BJ (cell line): Measurements from ENCODE around the gene KLHL30. TPM values are rescaled to one million over a fixed set of nuclear protein-coding genes. Genes with fewer than 3 reads are reported as not detected.

ENCODE experiments used
- CTCF ChIA-PET: fragments of 350-600 bp; formaldehyde crosslinking; extraction: SDS; loops from one replicate; lab custom pipeline; 2021; ENCODE audit warnings: antibody characterized with exemption, inconsistent platforms; lab: Yijun Ruan, JAX
- POLR2A ChIA-PET: fragments of 300-600 bp; sonication (Branson Sonifier 250); formaldehyde crosslinking; extraction: SDS; loops from one replicate; lab custom pipeline; 2021; ENCODE audit warnings: antibody characterized with exemption; lab: Charles Lee
- DNase-seq: peaks from one replicate; pipeline ENCODE4 v3.0.0-alpha.2; 2011; ENCODE audit warnings: low read depth
- H3K27me3 ChIP-seq: 2 replicates; pipeline ENCODE4 v1.6.0; 2011; ENCODE audit warnings: low read length; ENCODE audit not compliant: control insufficient read depth, insufficient read depth
- H3K36me3 ChIP-seq: 2 replicates; pipeline ENCODE4 v1.5.1; 2011; ENCODE audit warnings: low read length; ENCODE audit not compliant: control insufficient read depth, insufficient read depth
- H3K4me3 ChIP-seq: 2 replicates; pipeline ENCODE4 v1.5.1; 2011; ENCODE audit warnings: low read depth, mild to moderate bottlenecking, control low read depth, low read length
- polyA plus RNA-seq: library from polyadenylated mRNA; depleted of rRNA; stranded (reverse); fragments of >200 nt; gene quantifications from 2 replicates; pipeline ENCODE4 v1.2.3, GENCODE V29; 2011
- TF ChIP-seq, protein P1 (sequence below): IDR thresholded peaks from 2 replicates; pipeline ENCODE4 v1.5.1; 2011; ENCODE audit warnings: low read depth, mild to moderate bottlenecking, control low read depth, inconsistent platforms, low read length, moderate library complexity; ENCODE audit not compliant: insufficient read depth

Gene KLHL30
- polyA plus RNA-seq, 1 experiment = 0.58 TPM

DNA sequence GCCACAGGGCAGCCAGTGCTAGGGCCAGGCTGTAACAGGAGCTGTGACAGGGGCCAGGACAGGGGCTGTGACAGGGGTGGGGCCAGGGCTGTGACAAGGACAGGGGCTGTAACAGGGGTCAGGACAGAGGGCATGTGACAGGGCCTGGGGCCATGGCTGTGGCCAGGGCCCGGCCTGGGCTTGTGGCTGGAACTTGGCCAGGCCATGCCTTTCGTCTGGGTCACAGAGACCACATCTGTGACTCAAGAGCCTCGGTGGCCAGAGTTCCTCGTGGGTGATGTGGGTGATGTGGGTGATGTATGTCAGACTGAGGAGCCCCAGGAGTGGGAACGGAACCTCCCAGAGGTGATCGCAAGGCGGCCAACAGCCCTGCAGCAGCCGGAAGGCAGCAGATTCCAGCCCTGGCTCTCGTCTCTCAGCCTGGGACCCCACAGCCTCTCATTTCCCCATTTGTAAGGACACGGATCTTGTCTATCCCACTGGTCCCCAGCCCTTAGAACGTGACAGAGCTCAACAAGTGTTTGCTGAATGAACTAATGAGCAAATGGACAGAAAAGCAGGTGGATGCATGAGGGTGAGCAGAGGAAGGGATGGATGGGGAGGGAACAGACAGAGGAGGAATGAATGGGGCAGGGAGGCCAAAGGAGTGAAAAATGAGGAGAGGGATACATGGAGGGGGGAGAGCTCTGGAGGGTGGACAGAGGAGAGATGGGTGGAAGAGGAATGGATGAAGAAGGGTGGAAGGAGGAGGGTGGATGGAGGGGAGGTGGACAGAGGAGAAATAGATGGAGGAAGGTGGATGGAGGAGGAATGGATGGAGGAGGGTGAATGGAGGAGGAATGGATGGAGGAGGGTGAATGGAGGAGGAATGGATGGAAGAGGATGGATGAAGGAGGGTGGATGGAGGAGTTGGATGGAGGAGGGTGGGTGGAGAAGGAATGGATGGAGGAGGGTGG lies 21.0 kb upstream of the KLHL30 start:
- POLR2A ChIA-PET = no interaction called here
- no peaks in the 10 kb centered on the region for H3K36me3 ChIP-seq

DNA sequence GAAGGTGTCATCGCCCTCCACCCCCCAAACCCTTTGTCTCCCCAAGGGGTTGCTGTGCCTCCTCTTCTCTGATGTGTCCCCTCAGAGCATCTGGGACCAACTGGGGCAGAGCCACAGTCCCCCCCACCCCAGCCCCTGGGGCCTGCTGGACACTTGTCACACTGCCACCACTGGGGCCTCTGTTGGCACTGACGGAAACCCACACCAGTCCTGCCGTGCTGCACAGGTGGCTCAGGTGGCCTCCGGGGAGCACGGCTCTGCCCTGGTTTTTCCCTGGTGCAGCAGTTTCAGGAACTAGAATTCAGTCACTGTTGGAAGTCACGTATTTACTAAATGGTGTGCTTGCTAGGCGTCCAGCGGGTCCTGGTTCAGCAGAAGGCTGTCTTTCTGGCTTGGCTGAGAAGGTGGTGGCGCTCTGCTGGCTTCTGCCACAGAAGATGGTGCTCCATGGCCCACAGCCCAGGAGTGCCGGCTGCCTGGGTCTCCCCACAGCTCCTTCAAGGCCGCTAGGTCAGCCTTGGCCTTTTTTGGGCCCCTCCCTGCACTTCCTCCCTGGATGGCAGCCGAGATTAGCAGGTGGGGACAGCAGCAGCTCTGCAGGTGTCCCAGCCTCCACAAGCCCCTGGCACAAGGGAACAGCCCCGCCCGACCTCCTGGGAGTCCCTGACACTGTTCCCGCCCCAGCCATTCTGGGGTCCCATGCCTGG lies 18.6 kb upstream of the KLHL30 start:
- Histone ChIP-seq H3K27me3 (peaks cover 4% of the 10 kb centered on the region), H3K4me3 (no peak overlapping the region), H3K36me3 (no peaks in the 10 kb centered on the region)
- ChIA-PET POLR2A (no interaction called here), CTCF (interaction anchor here (1.0 to 1.3 kb wide), 2 partner anchors 11 to 143 kb away, joined by 5 to 7 read pairs; no protein-coding TSS in a partner anchor)
- no peak for DNase-seq
- TF ChIP-seq, protein P1, sequence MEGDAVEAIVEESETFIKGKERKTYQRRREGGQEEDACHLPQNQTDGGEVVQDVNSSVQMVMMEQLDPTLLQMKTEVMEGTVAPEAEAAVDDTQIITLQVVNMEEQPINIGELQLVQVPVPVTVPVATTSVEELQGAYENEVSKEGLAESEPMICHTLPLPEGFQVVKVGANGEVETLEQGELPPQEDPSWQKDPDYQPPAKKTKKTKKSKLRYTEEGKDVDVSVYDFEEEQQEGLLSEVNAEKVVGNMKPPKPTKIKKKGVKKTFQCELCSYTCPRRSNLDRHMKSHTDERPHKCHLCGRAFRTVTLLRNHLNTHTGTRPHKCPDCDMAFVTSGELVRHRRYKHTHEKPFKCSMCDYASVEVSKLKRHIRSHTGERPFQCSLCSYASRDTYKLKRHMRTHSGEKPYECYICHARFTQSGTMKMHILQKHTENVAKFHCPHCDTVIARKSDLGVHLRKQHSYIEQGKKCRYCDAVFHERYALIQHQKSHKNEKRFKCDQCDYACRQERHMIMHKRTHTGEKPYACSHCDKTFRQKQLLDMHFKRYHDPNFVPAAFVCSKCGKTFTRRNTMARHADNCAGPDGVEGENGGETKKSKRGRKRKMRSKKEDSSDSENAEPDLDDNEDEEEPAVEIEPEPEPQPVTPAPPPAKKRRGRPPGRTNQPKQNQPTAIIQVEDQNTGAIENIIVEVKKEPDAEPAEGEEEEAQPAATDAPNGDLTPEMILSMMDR = no peak

More for the DNA sequence above, 21.0 kb upstream of the KLHL30 start:
- Histone ChIP-seq H3K4me3 (no peak overlapping the region), H3K27me3 (peaks cover 4% of the 10 kb centered on the region)
- TF ChIP-seq, protein P1 = no peak
- DNase-seq = no peak
- CTCF ChIA-PET = no interaction called here

DNA sequence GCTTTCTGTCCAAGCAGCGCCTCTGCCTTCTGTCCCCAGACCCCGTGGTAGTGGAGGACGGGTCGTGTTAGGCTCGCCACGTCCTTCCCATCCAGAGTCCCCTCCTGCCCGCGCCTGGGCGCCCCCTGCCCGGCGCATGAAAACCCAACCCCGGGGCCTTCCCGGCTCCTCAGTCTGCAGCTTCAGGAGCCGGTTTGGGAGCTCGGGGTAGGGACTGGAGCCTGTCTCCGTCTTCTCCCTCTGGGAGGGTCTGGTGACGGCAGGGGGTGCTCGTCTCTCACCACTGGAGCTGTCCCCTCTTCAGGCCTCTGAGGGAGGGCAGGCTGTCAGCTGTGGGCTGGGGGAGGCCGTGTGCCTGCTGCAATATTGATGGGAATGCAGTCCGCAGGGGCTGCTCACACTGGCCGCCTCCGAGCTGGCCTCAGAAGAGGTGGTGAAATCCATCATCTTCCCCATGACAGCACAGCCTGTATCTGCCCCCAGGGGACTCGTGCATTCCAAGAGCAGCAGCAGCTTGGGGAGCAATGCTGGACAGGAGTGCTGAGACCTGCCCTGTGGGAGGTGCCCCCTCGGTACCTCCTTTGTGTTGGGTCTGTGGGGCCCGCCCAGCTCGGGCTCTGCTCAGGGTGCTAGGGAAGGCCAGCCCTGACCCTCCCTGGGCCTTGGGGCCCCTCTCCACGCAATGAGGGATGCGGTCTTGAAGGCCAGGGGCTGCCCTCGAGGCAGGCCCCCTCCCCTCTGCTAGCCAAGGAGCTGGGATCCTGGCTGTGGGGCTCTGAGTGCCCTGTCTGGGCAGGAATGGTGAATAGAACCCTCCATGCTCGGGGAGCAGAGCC lies 17.8 kb upstream of the KLHL30 start:
- Histone ChIP-seq H3K4me3 (no peak overlapping the region), H3K36me3 (no peaks in the 10 kb centered on the region), H3K27me3 (peaks cover 4% of the 10 kb centered on the region)
- ChIA-PET POLR2A (no interaction called here), CTCF (interaction anchor here (0.6 to 1.3 kb wide), 3 partner anchors 12 to 143 kb away, joined by 3 to 7 read pairs (median 5); no protein-coding TSS in a partner anchor)
- no peak for DNase-seq
- TF ChIP-seq, protein P1 = peak; percentile 11; the same call in 1 of the 2 replicates

- no peaks in the 10 kb centered on the region for H3K36me3 ChIP-seq
- H3K4me3 ChIP-seq = no peak overlapping the region
- ChIA-PET POLR2A (no interaction called here), CTCF (no interaction called here)
- DNase-seq = no peak
- H3K27me3 ChIP-seq = peaks cover 4% of the 10 kb centered on the region
- TF ChIP-seq, protein P1 = no peak
Observed at GRCh38 chr2:238121511-238122286, 16.8 kb upstream of the KLHL30 start.
